Natural killer cell (primary cell): ENCODE measurements around the gene EPHB2. TPM values are rescaled to one million over a fixed set of nuclear protein-coding genes. Genes with fewer than 3 reads are reported as not detected.

Source experiments
- ATAC-seq, 3 donors: fragments of 150-1000 bp in 2 of 3; fragments of 200-7000 bp in 1 of 3; cut with Tn5 transposase; 1 replicate in 1 of 3; 2 replicates in 2 of 3; pipeline ENCODE4 v1.10.0; 2021; ENCODE audit warnings: mild to moderate bottlenecking in 2 of 3, moderate library complexity in 2 of 3
- DNase-seq, 2 donors: peaks; one replicate each; pipeline versions ENCODE4 v3.0.0 to v3.0.0-alpha.2; 2013 to 2021; ENCODE audit warnings: mixed read lengths in 1 of 2
- H3K27ac ChIP-seq: one replicate; pipeline ENCODE4 v1.5.1; 2013; ENCODE audit warnings: mild to moderate bottlenecking, low read length
- H3K27me3 ChIP-seq: one replicate; pipeline ENCODE4 v1.6.1; 2013; ENCODE audit warnings: low read length; ENCODE audit not compliant: control insufficient read depth, insufficient read depth
- H3K36me3 ChIP-seq: one replicate; pipeline ENCODE4 v1.6.1; 2013; ENCODE audit warnings: low read length; ENCODE audit not compliant: control insufficient read depth, insufficient read depth
- H3K4me1 ChIP-seq: one replicate; pipeline ENCODE4 v1.6.1; 2013; ENCODE audit warnings: low read length; ENCODE audit not compliant: control insufficient read depth, insufficient read depth
- H3K4me3 ChIP-seq: one replicate; pipeline ENCODE4 v1.5.1; 2013; ENCODE audit warnings: low read length
- H3K9me3 ChIP-seq: one replicate; pipeline ENCODE4 v1.6.1; 2013; ENCODE audit warnings: low read length; ENCODE audit not compliant: control insufficient read depth, insufficient read depth
- H3K27ac Mint-ChIP-seq, 2 donors: one replicate each; pipeline ENCODE4 v1.8.0; 2022; ENCODE audit warnings: mild to moderate bottlenecking in 2 of 2, mixed read lengths in 2 of 2, moderate library complexity in 1 of 2
- H3K27me3 Mint-ChIP-seq, 2 donors: one replicate each; pipeline ENCODE4 v1.8.0; 2022; ENCODE audit warnings: low read depth in 2 of 2, mixed read lengths in 2 of 2
- H3K36me3 Mint-ChIP-seq: one replicate; pipeline ENCODE4 v1.8.0; 2022; ENCODE audit warnings: mixed read lengths
- H3K4me1 Mint-ChIP-seq, 2 donors: one replicate each; pipeline ENCODE4 v1.8.0; 2022; ENCODE audit warnings: mixed read lengths in 2 of 2
- H3K4me3 Mint-ChIP-seq: one replicate; pipeline ENCODE4 v1.8.0; 2022; ENCODE audit warnings: mild to moderate bottlenecking, moderate library complexity, mixed read lengths
- H3K9me3 Mint-ChIP-seq, 2 donors: one replicate each; pipeline ENCODE4 v1.8.0; 2022; ENCODE audit warnings: mixed read lengths in 2 of 2
- CTCF ChIP-seq: fragments of 200-600 bp; IDR thresholded peaks from one replicate; pipeline ENCODE4 v1.8.0; 2022; ENCODE audit warnings: antibody characterized with exemption
- WGBS: methylation state at CpG from one replicate; pipeline ENCODE4 v1.1.7; 2013; ENCODE audit warnings: missing lambda C conversion rate; ENCODE audit not compliant: insufficient coverage; 5-methylcytosine and 5-hydroxymethylcytosine counted together
- intact Hi-C: fragments of 100-400 bp; cut with micrococcal nuclease; formaldehyde crosslinking; loops from one replicate; pipeline ENCODE4 v1.14.2; 2022
- total RNA-seq, 4 donors: library from RNA; stranded (reverse); fragments of 120-200 nt in 1 of 4; gene quantifications; one replicate each; pipeline versions ENCODE4 v1.2.3 to v1.2.4, GENCODE V29; 2013 to 2022

EPHB2 gene
- total RNA-seq, 3 donors from 2014 or later (not counting 1 experiment from before 2014, with no cell fraction given) = 0.14 to 0.23 TPM; not detected in 1

- no peak overlapping the region for H3K27ac Mint-ChIP-seq
- intact Hi-C loops = loop anchor here (10.0 kb wide), 1 partner anchor 255 kb away; no protein-coding TSS in a partner anchor
- H3K27me3 Mint-ChIP-seq = peaks cover 0 to 3% of the 10 kb centered on the region in 2 donors
- no peaks in the 10 kb centered on the region for H3K36me3 ChIP-seq
- H3K9me3 ChIP-seq = no peaks in the 10 kb centered on the region
- no peak overlapping the region for H3K4me3 ChIP-seq
- 75% methylated on average over 7 of the region's 7 CpGs for WGBS
- ATAC-seq (no peak), DNase-seq (no peak)
- H3K36me3 Mint-ChIP-seq = no peaks in the 10 kb centered on the region
- H3K9me3 Mint-ChIP-seq = no peaks in the 10 kb centered on the region
- TF ChIP-seq CTCF = no peak
- no peaks in the 10 kb centered on the region for H3K27me3 ChIP-seq
- no peak overlapping the region for H3K4me3 Mint-ChIP-seq
- no peak overlapping the region for H3K27ac ChIP-seq
- H3K4me1 Mint-ChIP-seq = no peaks in the 10 kb centered on the region
- no peaks in the 10 kb centered on the region for H3K4me1 ChIP-seq
These were observed 249.1 kb downstream of the EPHB2 start for GRCh38 chr1:22959545-22960360.

GRCh38 chr1:22962558-22962957, 251.9 kb downstream of the EPHB2 start:
- Mint-ChIP-seq H3K36me3 (no peaks in the 10 kb centered on the region), H3K4me3 (no peak overlapping the region), H3K27me3 (peaks cover 7% of the 10 kb centered on the region in 2 donors), H3K27ac (no peak overlapping the region), H3K9me3 (no peaks in the 10 kb centered on the region), H3K4me1 (no peaks in the 10 kb centered on the region)
- 49% methylated on average over 3 of the region's 3 CpGs for WGBS
- DNase-seq = no peak
- intact Hi-C loops = loop anchor here (10.0 kb wide), 1 partner anchor 258 kb away; no protein-coding TSS in a partner anchor
- Histone ChIP-seq H3K4me1 (no peaks in the 10 kb centered on the region), H3K9me3 (no peaks in the 10 kb centered on the region), H3K27me3 (no peaks in the 10 kb centered on the region), H3K27ac (no peak overlapping the region), H3K36me3 (no peaks in the 10 kb centered on the region), H3K4me3 (no peak overlapping the region)
- ATAC-seq = no peak
- TF ChIP-seq CTCF = no peak

- Mint-ChIP-seq H3K4me1 (no peaks in the 10 kb centered on the region), H3K27me3 (peaks cover 10 to 12% of the 10 kb centered on the region in 2 donors), H3K36me3 (no peaks in the 10 kb centered on the region), H3K9me3 (no peaks in the 10 kb centered on the region), H3K4me3 (no peak overlapping the region), H3K27ac (no peak overlapping the region)
- intact Hi-C loops = loop anchor here (10.0 kb wide), 1 partner anchor 258 kb away; no protein-coding TSS in a partner anchor
- no peaks in the 10 kb centered on the region for H3K4me1 ChIP-seq
- H3K36me3 ChIP-seq = no peaks in the 10 kb centered on the region
- no peak overlapping the region for H3K27ac ChIP-seq
- H3K9me3 ChIP-seq = no peaks in the 10 kb centered on the region
- ATAC-seq (no peak), DNase-seq (no peak)
- H3K27me3 ChIP-seq = no peaks in the 10 kb centered on the region
- 84% methylated on average over 10 of the region's 10 CpGs for WGBS
- no peak overlapping the region for H3K4me3 ChIP-seq
- TF ChIP-seq CTCF = no peak
These were observed 252.5 kb downstream of the EPHB2 start for GRCh38 chr1:22963044-22963677.
